Heart left ventricle (tissue), 13 donors: Measurements from ENCODE around the gene COPS6.

Source experiments
- POLR2A ChIP-seq, 2 donors: fragments of 450-650 bp; IDR thresholded peaks; one replicate each; pipeline ENCODE4 v1.6.1; 2017; ENCODE audit warnings: antibody characterized with exemption in 2 of 2, mild to moderate bottlenecking in 2 of 2, moderate library complexity in 2 of 2
- TF ChIP-seq, protein P1 (sequence below), 12 donors: fragments of 200-600 bp; sonication (generic) in 4 of 12; IDR thresholded peaks; one replicate each; pipeline versions ENCODE4 v1.5.0 to v1.8.0; 2018 to 2022; ENCODE audit warnings: antibody characterized with exemption in 12 of 12, mild to moderate bottlenecking in 5 of 12
- donor health status: ischemic (EF 13 %, LVEDD 7.1; RV severe dilation, severe dysfunction).
- donor health status: DM: no; HTN: yes; CAD: no.
- donor health status: DM: no; HTN: no; CAD: no.
- donor health status: ischemic (EF 25% LVEDD 6.9; RV normal size, moderate dysfunction).
- donor health status: ischemic (EF 25% LVEDD 5.7; RV mildly dilated, moderate dysfunction).
- donor health status: ischemic (EF 35%, LVEDD 5.7; RV mildly dilated, moderate dysfunction).
- donor health status: nonischemic (EF 11% LVEDD 7.7; RV severe dilation, severe dysfunction).
- donor health status: DM: yes; HTN: yes; CAD: no.
- donor health status: PGD.
- donor health status: ischemic (EF 29% LVEDD 5.4; RV normal size, mild dysfunction).
- donor health status: nonischemic (EF 23%, LVEDD 6.1; RV moderate dilation, normal function).

DNA sequence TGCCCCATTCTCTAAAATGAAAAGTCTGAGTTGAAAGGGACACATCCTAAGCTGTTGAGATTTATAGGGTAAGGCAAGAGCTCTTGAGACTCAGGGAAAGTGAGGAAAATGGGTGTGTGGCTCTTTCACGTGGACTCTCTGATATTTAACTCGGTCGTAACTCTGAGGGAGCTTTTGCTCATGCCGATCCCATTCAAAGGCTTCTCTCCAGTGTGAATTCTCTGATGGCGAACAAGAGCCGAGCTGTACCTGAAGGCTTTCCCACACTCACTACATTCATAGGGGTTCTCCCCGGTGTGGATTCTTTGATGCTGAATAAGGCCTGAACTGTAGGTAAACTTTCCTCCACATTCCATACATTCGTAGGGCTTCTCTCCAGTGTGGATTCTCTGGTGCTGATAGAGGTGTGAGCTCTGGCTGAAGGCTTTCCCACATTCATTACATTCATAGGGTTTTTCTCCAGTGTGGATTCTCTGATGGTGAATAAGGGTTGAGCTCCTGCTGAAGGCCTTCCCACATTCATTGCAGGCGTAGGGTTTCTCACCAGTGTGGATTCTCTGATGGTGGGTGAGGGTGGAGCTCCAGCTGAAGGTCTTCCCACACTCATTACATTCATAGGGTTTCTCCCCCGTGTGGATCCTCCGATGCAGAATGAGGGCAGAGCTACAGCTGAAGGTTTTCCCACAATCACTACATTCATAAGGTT lies 17.6 kb upstream of the COPS6 start:
- TF ChIP-seq, protein P1, sequence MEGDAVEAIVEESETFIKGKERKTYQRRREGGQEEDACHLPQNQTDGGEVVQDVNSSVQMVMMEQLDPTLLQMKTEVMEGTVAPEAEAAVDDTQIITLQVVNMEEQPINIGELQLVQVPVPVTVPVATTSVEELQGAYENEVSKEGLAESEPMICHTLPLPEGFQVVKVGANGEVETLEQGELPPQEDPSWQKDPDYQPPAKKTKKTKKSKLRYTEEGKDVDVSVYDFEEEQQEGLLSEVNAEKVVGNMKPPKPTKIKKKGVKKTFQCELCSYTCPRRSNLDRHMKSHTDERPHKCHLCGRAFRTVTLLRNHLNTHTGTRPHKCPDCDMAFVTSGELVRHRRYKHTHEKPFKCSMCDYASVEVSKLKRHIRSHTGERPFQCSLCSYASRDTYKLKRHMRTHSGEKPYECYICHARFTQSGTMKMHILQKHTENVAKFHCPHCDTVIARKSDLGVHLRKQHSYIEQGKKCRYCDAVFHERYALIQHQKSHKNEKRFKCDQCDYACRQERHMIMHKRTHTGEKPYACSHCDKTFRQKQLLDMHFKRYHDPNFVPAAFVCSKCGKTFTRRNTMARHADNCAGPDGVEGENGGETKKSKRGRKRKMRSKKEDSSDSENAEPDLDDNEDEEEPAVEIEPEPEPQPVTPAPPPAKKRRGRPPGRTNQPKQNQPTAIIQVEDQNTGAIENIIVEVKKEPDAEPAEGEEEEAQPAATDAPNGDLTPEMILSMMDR (IDR thresholded peaks at IDR 0.05) = no peak
- TF ChIP-seq POLR2A (IDR thresholded peaks at IDR 0.05) = no peak
